Ramos (cell line): ENCODE measurements around the gene TRPM2.
"Not testable (repeated sequence)": the region's sequence is repeated elsewhere in the genome, so short reads cannot be mapped to it uniquely, and the experiment has no call there.

Experiments used
- in situ Hi-C: fragments of 300-500 bp; cut with MboI; formaldehyde crosslinking; loops from one replicate; pipeline ENCODE4 v1.14.3; 2022; ENCODE audit warnings: low sequenced_read_pairs; ENCODE audit not compliant: unreplicated experiment

Gene TRPM2

GRCh38 chr21:44389335-44389734 lies 35.9 kb downstream of the TRPM2 start:
- in situ Hi-C loops: no loop called here

- in situ Hi-C loops: no loop called here
Observed at GRCh38 chr21:44390886-44391285, 37.5 kb downstream of the TRPM2 start.

- in situ Hi-C loops: no loop called here
Observed at GRCh38 chr21:44391345-44392091, 38.1 kb downstream of the TRPM2 start.

GRCh38 chr21:44392185-44392584 lies 38.8 kb downstream of the TRPM2 start:
- in situ Hi-C loops: no loop called here

GRCh38 chr21:44392916-44393315 lies 39.5 kb downstream of the TRPM2 start:
- in situ Hi-C loops: no loop called here

- in situ Hi-C loops: no loop called here
Observed at GRCh38 chr21:44394733-44395132, 41.3 kb downstream of the TRPM2 start.

GRCh38 chr21:44395260-44395659 lies 41.8 kb downstream of the TRPM2 start:
- in situ Hi-C loops: no loop called here

GRCh38 chr21:44396803-44397202 lies 43.4 kb downstream of the TRPM2 start:
- in situ Hi-C loops: not testable (repeated sequence)

- in situ Hi-C loops: no loop called here
Observed at GRCh38 chr21:44397431-44398031, 44.1 kb downstream of the TRPM2 start.

- in situ Hi-C loops: no loop called here
Observed at GRCh38 chr21:44398499-44398898, 45.1 kb downstream of the TRPM2 start.

GRCh38 chr21:44399151-44399954 lies 45.9 kb downstream of the TRPM2 start:
- in situ Hi-C loops: no loop called here

GRCh38 chr21:44399955-44400790 lies 46.8 kb downstream of the TRPM2 start:
- in situ Hi-C loops: no loop called here

GRCh38 chr21:44400791-44401385 lies 47.5 kb downstream of the TRPM2 start:
- in situ Hi-C loops: no loop called here

- in situ Hi-C loops: no loop called here
Observed at GRCh38 chr21:44401386-44402160, 48.2 kb downstream of the TRPM2 start.

- in situ Hi-C loops: no loop called here
Observed at GRCh38 chr21:44402323-44403105, 49.1 kb downstream of the TRPM2 start.

GRCh38 chr21:44403106-44404020 lies 49.9 kb downstream of the TRPM2 start:
- in situ Hi-C loops: no loop called here

GRCh38 chr21:44404482-44404881 lies 51.1 kb downstream of the TRPM2 start:
- in situ Hi-C loops: not testable (repeated sequence)
